Caco-2 (cell line): ENCODE measurements around the gene SLC22A23. TPM values are rescaled to one million over a fixed set of nuclear protein-coding genes. Genes with fewer than 3 reads are reported as not detected.

Source experiments
- BruUV-seq: library from RNA; stranded (reverse); fragments of 400-500 nt; replicated peaks from 2 replicates; lab custom pipeline; 2021; lab: Mats Ljungman, UMichigan
- CTCF ChIA-PET: fragments of 300-600 bp; sonication (Branson Sonifier 250); formaldehyde crosslinking; loops from one replicate; lab custom pipeline; 2022; ENCODE audit warnings: antibody characterized with exemption; lab: Charles Lee
- POLR2A ChIA-PET: fragments of 300-600 bp; sonication (Branson Sonifier 250); formaldehyde crosslinking; loops from one replicate; lab custom pipeline; 2022; ENCODE audit warnings: antibody characterized with exemption; lab: Charles Lee
- DNase-seq, 2 experiments: peaks; one replicate each; pipeline versions ENCODE4 v3.0.0 to v3.0.0-alpha.2; 2020 to 2022
- H3K27me3 ChIP-seq: replicated peaks from 2 replicates; pipeline ENCODE4 v1.6.0; 2011; ENCODE audit warnings: low read length; ENCODE audit not compliant: control insufficient read depth, insufficient read depth
- H3K36me3 ChIP-seq: 2 replicates; pipeline ENCODE4 v1.5.1; 2011; ENCODE audit warnings: low read length; ENCODE audit not compliant: control insufficient read depth, insufficient read depth
- H3K4me1 ChIP-seq: fragments of 250-450 bp; sonication (Bioruptor Pico); 2 replicates; pipeline ENCODE4 v1.5.1; 2020; ENCODE audit warnings: mild to moderate bottlenecking
- H3K4me3 ChIP-seq: 2 replicates; pipeline ENCODE4 v1.5.1; 2011; ENCODE audit warnings: low read depth, mild to moderate bottlenecking, control low read depth, low read length
- H3K9me3 ChIP-seq: fragments of 250-450 bp; sonication (Bioruptor Pico); 2 replicates; pipeline ENCODE4 v1.5.1; 2020; ENCODE audit warnings: mild to moderate bottlenecking, moderate library complexity
- H3K27ac Mint-ChIP-seq: one replicate; pipeline ENCODE4 v1.8.0; 2022; ENCODE audit warnings: mixed read lengths; ENCODE audit not compliant: unreplicated experiment
- H3K27me3 Mint-ChIP-seq: one replicate; pipeline ENCODE4 v1.8.0; 2022; ENCODE audit warnings: mixed read lengths; ENCODE audit not compliant: insufficient read depth, unreplicated experiment
- H3K36me3 Mint-ChIP-seq: one replicate; pipeline ENCODE4 v1.8.0; 2022; ENCODE audit warnings: mild to moderate bottlenecking, mixed read lengths; ENCODE audit not compliant: insufficient read depth, unreplicated experiment
- H3K4me1 Mint-ChIP-seq: one replicate; pipeline ENCODE4 v1.8.0; 2022; ENCODE audit warnings: low read depth, mixed read lengths; ENCODE audit not compliant: unreplicated experiment
- H3K4me3 Mint-ChIP-seq: one replicate; pipeline ENCODE4 v1.8.0; 2022; ENCODE audit warnings: mild to moderate bottlenecking, moderate library complexity, mixed read lengths; ENCODE audit not compliant: unreplicated experiment
- H3K9me3 Mint-ChIP-seq: one replicate; pipeline ENCODE4 v1.8.0; 2022; ENCODE audit warnings: mixed read lengths; ENCODE audit not compliant: unreplicated experiment
- intact Hi-C: fragments of 100-400 bp; cut with micrococcal nuclease; formaldehyde crosslinking; loops from one replicate; pipeline ENCODE4 v1.10.0; 2022; ENCODE audit not compliant: unreplicated experiment
- total RNA-seq: library from RNA; stranded (reverse); gene quantifications from 2 replicates; pipeline ENCODE4 v1.2.3, GENCODE V29; 2022
- TF ChIP-seq, protein P1 (sequence below), 2 experiments: fragments of 200-600 bp in 1 of 2; IDR thresholded peaks; 1 replicate in 1 of 2; 2 replicates in 1 of 2; pipeline versions ENCODE4 v1.5.1 to v1.8.0; 2011 to 2022; ENCODE audit warnings: antibody characterized with exemption in 1 of 2, control low read depth in 1 of 2, inconsistent platforms in 1 of 2, low read depth in 1 of 2, low read length in 1 of 2, mild to moderate bottlenecking in 1 of 2, moderate library complexity in 1 of 2; ENCODE audit not compliant: insufficient read depth in 1 of 2, severe bottlenecking in 1 of 2, unreplicated experiment in 1 of 2

SLC22A23 gene
- total RNA-seq, 1 experiment from 2014 or later = 45.5 TPM

- no peaks in the 10 kb centered on the region for H3K9me3 ChIP-seq
- TF ChIP-seq, protein P1, sequence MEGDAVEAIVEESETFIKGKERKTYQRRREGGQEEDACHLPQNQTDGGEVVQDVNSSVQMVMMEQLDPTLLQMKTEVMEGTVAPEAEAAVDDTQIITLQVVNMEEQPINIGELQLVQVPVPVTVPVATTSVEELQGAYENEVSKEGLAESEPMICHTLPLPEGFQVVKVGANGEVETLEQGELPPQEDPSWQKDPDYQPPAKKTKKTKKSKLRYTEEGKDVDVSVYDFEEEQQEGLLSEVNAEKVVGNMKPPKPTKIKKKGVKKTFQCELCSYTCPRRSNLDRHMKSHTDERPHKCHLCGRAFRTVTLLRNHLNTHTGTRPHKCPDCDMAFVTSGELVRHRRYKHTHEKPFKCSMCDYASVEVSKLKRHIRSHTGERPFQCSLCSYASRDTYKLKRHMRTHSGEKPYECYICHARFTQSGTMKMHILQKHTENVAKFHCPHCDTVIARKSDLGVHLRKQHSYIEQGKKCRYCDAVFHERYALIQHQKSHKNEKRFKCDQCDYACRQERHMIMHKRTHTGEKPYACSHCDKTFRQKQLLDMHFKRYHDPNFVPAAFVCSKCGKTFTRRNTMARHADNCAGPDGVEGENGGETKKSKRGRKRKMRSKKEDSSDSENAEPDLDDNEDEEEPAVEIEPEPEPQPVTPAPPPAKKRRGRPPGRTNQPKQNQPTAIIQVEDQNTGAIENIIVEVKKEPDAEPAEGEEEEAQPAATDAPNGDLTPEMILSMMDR (IDR thresholded peaks at IDR 0.05; ENCODE audit: insufficient read depth in 1 of 2, low read depth in 1 of 2, low read length in 1 of 2, severe bottlenecking in 1 of 2, unreplicated experiment in 1 of 2) = no peak
- no peak overlapping the region for H3K4me3 ChIP-seq
- Mint-ChIP-seq H3K4me3 (no peak overlapping the region), H3K27me3 (no peaks in the 10 kb centered on the region), H3K9me3 (no peaks in the 10 kb centered on the region), H3K36me3 (no peaks in the 10 kb centered on the region), H3K4me1 (peaks cover 7% of the 10 kb centered on the region), H3K27ac (no peak overlapping the region)
- H3K27me3 ChIP-seq = no peaks in the 10 kb centered on the region
- no peaks in the 10 kb centered on the region for H3K36me3 ChIP-seq
- ChIA-PET CTCF (no interaction called here), POLR2A (no interaction called here)
- BruUV-seq = no TSS peak
- DNase-seq = no peak
- H3K4me1 ChIP-seq = 0 out of 2 replicates have a peak, but pooled peaks cover 10% of the 10 kb centered on the region
- intact Hi-C loops = no loop called here
Observed at GRCh38 chr6:3471286-3471685, 14.4 kb upstream of the SLC22A23 start.

- no peak overlapping the region for H3K4me3 Mint-ChIP-seq
Observed at GRCh38 chr6:3468585-3468984, 11.7 kb upstream of the SLC22A23 start.

GRCh38 chr6:3467996-3468395, 11.1 kb upstream of the SLC22A23 start:
- no TSS peak for BruUV-seq
- intact Hi-C loops = no loop called here
- TF ChIP-seq, protein P1 (IDR thresholded peaks at IDR 0.05; ENCODE audit: insufficient read depth in 1 of 2, low read depth in 1 of 2, low read length in 1 of 2, severe bottlenecking in 1 of 2, unreplicated experiment in 1 of 2) = no peak
- DNase-seq = no peak
- POLR2A ChIA-PET = no interaction called here
- Histone ChIP-seq H3K9me3 (no peaks in the 10 kb centered on the region), H3K4me1 (0 out of 2 replicates have a peak, but pooled peaks cover 3% of the 10 kb centered on the region), H3K27me3 (no peaks in the 10 kb centered on the region), H3K36me3 (no peaks in the 10 kb centered on the region), H3K4me3 (no peak overlapping the region)
- Mint-ChIP-seq H3K4me3 (no peak overlapping the region), H3K4me1 (peaks cover 7% of the 10 kb centered on the region), H3K36me3 (no peaks in the 10 kb centered on the region), H3K27ac (no peak overlapping the region), H3K27me3 (no peaks in the 10 kb centered on the region), H3K9me3 (no peaks in the 10 kb centered on the region)
- CTCF ChIA-PET = no interaction called here

More at GRCh38 chr6:3468585-3468984, 11.7 kb upstream of the SLC22A23 start:
- Mint-ChIP-seq H3K9me3 (no peaks in the 10 kb centered on the region), H3K4me1 (peaks cover 7% of the 10 kb centered on the region), H3K36me3 (no peaks in the 10 kb centered on the region), H3K27ac (no peak overlapping the region), H3K27me3 (no peaks in the 10 kb centered on the region)
- H3K27me3 ChIP-seq = no peaks in the 10 kb centered on the region
- CTCF ChIA-PET = no interaction called here
- BruUV-seq = no TSS peak
- POLR2A ChIA-PET = no interaction called here
- no peak for DNase-seq
- no peaks in the 10 kb centered on the region for H3K36me3 ChIP-seq
- H3K4me1 ChIP-seq = 0 out of 2 replicates have a peak, but pooled peaks cover 3% of the 10 kb centered on the region
- TF ChIP-seq, protein P1 (IDR thresholded peaks at IDR 0.05; ENCODE audit: insufficient read depth in 1 of 2, low read depth in 1 of 2, low read length in 1 of 2, severe bottlenecking in 1 of 2, unreplicated experiment in 1 of 2) = no peak
- intact Hi-C loops = no loop called here
- H3K9me3 ChIP-seq = no peaks in the 10 kb centered on the region
- no peak overlapping the region for H3K4me3 ChIP-seq
